ENCODE measurements around the gene DOCK1.

DOCK1 gene

GRCh38 chr10:127242914-127243313 is 337.7 kb downstream of the DOCK1 start:
- DNase-seq, result no peak

GRCh38 chr10:127243490-127244272 is 338.5 kb downstream of the DOCK1 start:
- peak; percentile 50 for DNase-seq

GRCh38 chr10:127245456-127245855 is 340.2 kb downstream of the DOCK1 start:
- no peak for DNase-seq

GRCh38 chr10:127250031-127250430 is 344.8 kb downstream of the DOCK1 start:
- DNase-seq, result no peak

GRCh38 chr10:127252818-127253217 is 347.6 kb downstream of the DOCK1 start:
- no peak for DNase-seq

- peak; percentile 25 for DNase-seq
These were observed 349.0 kb downstream of the DOCK1 start for GRCh38 chr10:127254276-127254675.

GRCh38 chr10:127257395-127257794 is 352.2 kb downstream of the DOCK1 start:
- no peak for DNase-seq

GRCh38 chr10:127259347-127259746 is 354.1 kb downstream of the DOCK1 start:
- DNase-seq, result no peak

GRCh38 chr10:127262606-127263005 is 357.4 kb downstream of the DOCK1 start:
- DNase-seq, result no peak

GRCh38 chr10:127265288-127265687 is 360.1 kb downstream of the DOCK1 start:
- DNase-seq, result no peak

- no peak for DNase-seq
These were observed 361.2 kb downstream of the DOCK1 start for GRCh38 chr10:127266431-127266830.

GRCh38 chr10:127267442-127267841 is 362.2 kb downstream of the DOCK1 start:
- DNase-seq, result no peak

GRCh38 chr10:127272076-127272475 is 366.8 kb downstream of the DOCK1 start:
- DNase-seq, result no peak

- DNase-seq, result no peak
These were observed 370.0 kb downstream of the DOCK1 start for GRCh38 chr10:127275272-127275671.

GRCh38 chr10:127275793-127276450 is 370.7 kb downstream of the DOCK1 start:
- no peak for DNase-seq

GRCh38 chr10:127276794-127277462 is 371.7 kb downstream of the DOCK1 start:
- DNase-seq, result no peak

- no peak for DNase-seq
These were observed 372.8 kb downstream of the DOCK1 start for GRCh38 chr10:127278001-127278400.

GRCh38 chr10:127279334-127279774 is 374.1 kb downstream of the DOCK1 start:
- DNase-seq, result no peak

- DNase-seq, result no peak
These were observed 375.2 kb downstream of the DOCK1 start for GRCh38 chr10:127280446-127280845.

GRCh38 chr10:127283017-127283416 is 377.8 kb downstream of the DOCK1 start:
- DNase-seq, result no peak

GRCh38 chr10:127283576-127283975 is 378.3 kb downstream of the DOCK1 start:
- DNase-seq, result no peak

- DNase-seq, result no peak
These were observed 385.6 kb downstream of the DOCK1 start for GRCh38 chr10:127290850-127291249.

- no peak for DNase-seq
These were observed 386.1 kb downstream of the DOCK1 start for GRCh38 chr10:127291329-127291728.

GRCh38 chr10:127292888-127293287 is 387.7 kb downstream of the DOCK1 start:
- no peak for DNase-seq

All from stimulated activated CD8-positive, alpha-beta memory T cell treated with anti-CD3 and anti-CD28 coated beads, Interleukin-4, amount 100 ng/mL, for 48 hours (primary cell).